Neural progenitor cell (in vitro differentiated cells): ENCODE data around the gene MYL2.
A peak's percentile ranks its signal among the peaks of the same experiment; 100 is the strongest.

Experiments used
- CTCF ChIP-seq: fragments of 200-600 bp; sonication (generic); IDR thresholded peaks from 2 replicates; pipeline ENCODE4 v1.5.1; 2017; ENCODE audit warnings: antibody characterized with exemption, mild to moderate bottlenecking
- EZH2 ChIP-seq: fragments of 200-600 bp; sonication (generic); IDR thresholded peaks from 2 replicates; pipeline ENCODE4 v1.6.1; 2017; ENCODE audit warnings: antibody characterized with exemption, mild to moderate bottlenecking, moderate library complexity

GRCh38 chr12:110861729-110862128 lies 58.6 kb downstream of the MYL2 start:
- TF ChIP-seq CTCF (peak; percentile 32), EZH2 (no peak)
